Mucosa of rectum (tissue), 2 donors: ENCODE results near the gene BCAS3.
"Not testable (repeated sequence)": the region's sequence is repeated elsewhere in the genome, so short reads cannot be mapped to it uniquely, and the experiment has no call there.

ENCODE experiments used
- H3K27ac ChIP-seq, 2 donors: one replicate each; pipeline ENCODE4 v1.7.0; 2013; ENCODE audit warnings: inconsistent platforms in 2 of 2, low read depth in 2 of 2, low read length in 2 of 2
- H3K27me3 ChIP-seq, 2 donors: one replicate each; pipeline ENCODE4 v1.7.0; 2013; ENCODE audit warnings: low read length in 2 of 2; ENCODE audit not compliant: control insufficient read depth in 2 of 2, insufficient read depth in 2 of 2
- H3K36me3 ChIP-seq, 2 donors: one replicate each; pipeline ENCODE4 v1.7.0; 2013; ENCODE audit warnings: low read length in 2 of 2; ENCODE audit not compliant: control insufficient read depth in 2 of 2, insufficient read depth in 2 of 2
- H3K4me1 ChIP-seq, 2 donors: one replicate each; pipeline ENCODE4 v1.7.0; 2013; ENCODE audit warnings: low read length in 2 of 2, mild to moderate bottlenecking in 1 of 2; ENCODE audit not compliant: control insufficient read depth in 2 of 2, insufficient read depth in 2 of 2
- H3K4me3 ChIP-seq, 2 donors: one replicate each; pipeline ENCODE4 v1.7.0; 2013; ENCODE audit warnings: low read length in 2 of 2
- H3K9ac ChIP-seq, 2 donors: one replicate each; pipeline ENCODE4 v1.7.0; 2013; ENCODE audit warnings: low read length in 2 of 2, low read depth in 1 of 2, mild to moderate bottlenecking in 1 of 2
- H3K9me3 ChIP-seq, 2 donors: one replicate each; pipeline ENCODE4 v1.7.0; 2013; ENCODE audit warnings: low read length in 2 of 2; ENCODE audit not compliant: control insufficient read depth in 2 of 2
- donor health status: healthy.
- donor health status: Normal muscosa, but diverticular disease.

The BCAS3 gene

DNA sequence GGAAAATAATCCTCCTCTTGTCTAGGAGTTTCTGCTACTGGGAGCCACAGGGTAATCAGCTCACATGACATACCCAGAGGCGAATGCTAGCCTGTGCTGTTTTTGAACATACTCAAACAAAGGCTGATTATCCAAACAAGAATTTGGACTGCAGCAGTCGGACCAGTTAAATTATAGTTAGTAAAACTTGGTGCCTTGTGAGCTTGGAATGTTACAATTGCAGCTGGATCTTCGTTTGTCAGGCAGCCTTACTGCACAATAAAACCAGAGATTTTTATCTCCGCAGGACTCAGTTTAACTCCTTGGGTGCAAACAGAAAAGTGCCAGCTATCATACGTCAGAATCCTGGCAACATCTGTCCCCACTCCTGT is 558.2 kb downstream of the BCAS3 start:
- Histone ChIP-seq H3K27ac (no peak overlapping the region), H3K4me1 (peaks cover 4 to 6% of the 10 kb centered on the region in 2 donors), H3K36me3 (no peaks in the 10 kb centered on the region), H3K9ac (no peak overlapping the region), H3K4me3 (no peak overlapping the region), H3K9me3 (no peaks in the 10 kb centered on the region), H3K27me3 (no peaks in the 10 kb centered on the region)

DNA sequence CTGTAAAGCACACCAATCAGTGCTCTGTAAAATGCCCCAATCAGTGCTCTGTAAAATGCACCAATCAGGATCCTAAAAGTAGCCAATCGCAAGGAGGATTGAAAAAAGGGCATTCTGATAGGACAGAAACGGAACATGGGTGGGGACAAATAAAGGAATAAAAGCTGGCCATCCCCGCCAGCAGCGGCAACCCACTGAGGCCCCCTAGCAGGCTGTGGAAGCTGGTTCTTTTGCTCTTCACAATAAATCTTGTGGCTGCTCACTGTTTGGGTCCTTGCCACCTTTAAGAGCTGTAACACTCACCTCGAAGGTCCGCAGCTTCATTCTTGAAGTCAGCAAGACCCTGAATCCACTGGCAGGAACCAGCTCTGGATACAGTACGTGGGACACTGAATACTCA is 559.6 kb downstream of the BCAS3 start:
- Histone ChIP-seq H3K4me1 (peaks cover 4 to 6% of the 10 kb centered on the region in 2 donors), H3K36me3 (no peaks in the 10 kb centered on the region), H3K4me3 (no peak overlapping the region), H3K27me3 (no peaks in the 10 kb centered on the region), H3K27ac (no peak overlapping the region), H3K9me3 (no peaks in the 10 kb centered on the region), H3K9ac (no peak overlapping the region)

DNA sequence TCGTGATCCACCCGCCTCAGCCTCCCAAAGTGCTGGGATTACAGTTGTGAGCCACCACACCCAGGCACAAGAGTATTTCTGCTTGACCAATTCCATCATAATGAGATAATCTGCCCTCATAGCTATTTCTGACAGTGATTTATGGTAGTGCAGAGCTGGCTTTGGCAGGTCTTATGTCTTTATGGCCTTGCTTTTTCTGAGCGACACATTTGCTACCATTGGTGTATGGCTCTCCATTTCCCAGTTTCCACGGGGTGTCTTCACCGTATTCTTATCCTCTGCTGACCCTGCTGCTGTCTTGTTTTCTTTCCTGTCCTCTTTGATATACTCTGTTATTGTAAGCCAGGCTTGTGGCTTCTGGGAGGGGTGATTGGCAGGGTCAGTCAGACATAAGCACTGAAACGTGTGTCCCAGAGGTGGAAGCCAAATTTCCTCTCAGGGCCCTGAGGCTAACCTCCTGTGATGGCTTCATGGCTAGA is 560.8 kb downstream of the BCAS3 start:
- Histone ChIP-seq H3K27ac (peak overlapping the region in 1 of 2 donors; percentile 38), H3K27me3 (no peaks in the 10 kb centered on the region), H3K4me1 (peaks cover 4 to 6% of the 10 kb centered on the region in 2 donors), H3K4me3 (no peak overlapping the region), H3K9ac (no peak overlapping the region), H3K9me3 (no peaks in the 10 kb centered on the region), H3K36me3 (no peaks in the 10 kb centered on the region)

DNA sequence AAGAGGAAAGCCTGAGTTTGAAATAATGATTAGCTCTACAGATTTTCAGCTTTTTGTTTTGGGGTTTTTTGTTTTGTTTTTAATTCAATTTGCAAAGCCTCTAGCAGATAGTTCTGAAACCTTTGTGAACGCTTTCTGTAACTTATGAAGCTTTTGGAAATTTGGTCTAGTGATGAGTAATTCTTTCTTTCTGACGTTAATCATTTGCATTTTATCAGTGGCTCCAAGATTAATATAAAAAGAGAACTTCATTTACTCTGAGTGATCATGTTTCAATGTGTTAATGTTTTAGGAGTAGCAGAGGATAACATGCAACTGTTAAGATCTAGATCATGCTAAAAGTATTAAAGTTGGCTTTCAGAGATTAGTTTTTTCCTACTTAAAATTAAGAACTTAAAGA is 561.7 kb downstream of the BCAS3 start:
- Histone ChIP-seq H3K4me3 (no peak overlapping the region), H3K9ac (no peak overlapping the region), H3K27me3 (no peaks in the 10 kb centered on the region), H3K9me3 (no peaks in the 10 kb centered on the region), H3K27ac (no peak overlapping the region), H3K36me3 (no peaks in the 10 kb centered on the region), H3K4me1 (peaks cover 4 to 5% of the 10 kb centered on the region in 2 donors)

DNA sequence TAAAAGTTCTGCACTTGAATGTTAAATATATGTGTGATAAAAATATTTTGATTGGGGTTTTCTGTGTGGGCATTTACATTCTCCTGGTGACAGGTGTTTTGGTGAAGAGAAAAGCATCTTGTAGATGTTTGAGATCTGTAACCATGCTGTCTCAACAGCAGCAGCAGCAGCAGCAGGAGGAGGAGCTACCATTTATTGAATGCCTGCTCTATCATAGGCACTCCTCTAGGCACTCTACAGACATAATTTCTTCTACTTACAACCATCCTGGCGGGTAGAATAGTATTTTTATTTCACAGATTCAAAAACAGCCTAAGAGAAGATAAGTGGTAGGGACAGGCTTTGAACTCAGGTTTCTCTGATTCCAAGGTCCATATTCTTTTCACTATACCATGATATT is 562.3 kb downstream of the BCAS3 start:
- no peaks in the 10 kb centered on the region for H3K27me3 ChIP-seq
- peaks cover 4% of the 10 kb centered on the region in 2 donors for H3K4me1 ChIP-seq
- no peaks in the 10 kb centered on the region for H3K36me3 ChIP-seq
- H3K9me3 ChIP-seq = no peaks in the 10 kb centered on the region
- H3K27ac ChIP-seq = no peak overlapping the region
- no peak overlapping the region for H3K9ac ChIP-seq
- no peak overlapping the region for H3K4me3 ChIP-seq

DNA sequence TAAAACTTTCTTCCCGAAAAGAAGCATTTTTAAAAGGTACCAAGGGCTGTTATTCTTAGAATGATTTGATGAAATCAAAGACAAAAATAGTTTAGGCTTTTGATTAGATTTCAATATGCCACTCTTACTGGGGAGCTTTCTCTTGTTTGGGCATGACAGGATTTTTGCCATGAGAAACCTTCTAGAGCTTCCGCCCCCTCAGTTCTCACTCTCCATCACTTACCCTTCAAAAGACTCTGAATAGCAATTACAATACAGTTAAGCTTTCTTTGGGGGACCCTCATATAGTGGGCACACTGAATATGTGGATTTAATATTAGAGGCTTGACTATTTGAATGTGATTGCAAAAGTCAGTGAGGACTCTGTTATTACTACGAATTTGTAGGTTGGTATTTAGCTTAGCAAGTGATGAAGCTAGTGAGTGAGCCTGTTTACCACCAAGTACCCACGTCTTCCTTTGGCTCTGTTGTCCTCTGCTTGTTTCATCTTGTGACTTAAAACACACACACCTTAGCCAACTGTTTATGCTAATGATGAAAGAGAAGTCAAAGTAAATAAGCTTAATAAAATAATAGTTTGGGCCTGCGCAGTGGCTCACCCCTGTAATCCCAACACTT is 563.3 kb downstream of the BCAS3 start:
- no peak overlapping the region for H3K27ac ChIP-seq

DNA sequence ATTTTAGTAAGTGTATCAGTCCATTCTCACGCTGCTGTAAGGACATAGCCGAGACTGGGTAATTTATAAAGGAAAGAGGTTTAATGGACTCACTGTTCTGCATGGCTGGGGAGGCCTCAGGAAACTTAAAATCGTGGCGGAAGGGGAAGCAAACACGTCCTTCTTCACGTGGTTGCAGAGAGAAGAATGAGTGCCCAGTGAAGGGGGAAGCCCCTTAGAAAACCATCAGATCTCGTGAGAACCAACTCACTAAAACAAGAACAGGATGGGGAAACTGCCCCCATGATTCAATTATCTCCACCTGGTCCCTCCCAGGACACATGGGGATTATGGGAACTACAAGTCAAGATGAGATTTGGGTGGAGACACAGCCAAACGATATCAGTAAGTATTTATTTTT is 567.3 kb downstream of the BCAS3 start:
- H3K27me3 ChIP-seq, H3K4me3 ChIP-seq, H3K36me3 ChIP-seq, H3K9ac ChIP-seq, H3K9me3 ChIP-seq, H3K27ac ChIP-seq: not testable (repeated sequence)
- H3K4me1 ChIP-seq = peaks cover 4 to 14% of the 10 kb centered on the region in 2 donors

More for the DNA sequence above, 563.3 kb downstream of the BCAS3 start:
- Histone ChIP-seq H3K4me1 (peaks cover 2 to 4% of the 10 kb centered on the region in 2 donors), H3K9ac (no peak overlapping the region), H3K36me3 (no peaks in the 10 kb centered on the region), H3K9me3 (no peaks in the 10 kb centered on the region), H3K27me3 (no peaks in the 10 kb centered on the region), H3K4me3 (no peak overlapping the region)

DNA sequence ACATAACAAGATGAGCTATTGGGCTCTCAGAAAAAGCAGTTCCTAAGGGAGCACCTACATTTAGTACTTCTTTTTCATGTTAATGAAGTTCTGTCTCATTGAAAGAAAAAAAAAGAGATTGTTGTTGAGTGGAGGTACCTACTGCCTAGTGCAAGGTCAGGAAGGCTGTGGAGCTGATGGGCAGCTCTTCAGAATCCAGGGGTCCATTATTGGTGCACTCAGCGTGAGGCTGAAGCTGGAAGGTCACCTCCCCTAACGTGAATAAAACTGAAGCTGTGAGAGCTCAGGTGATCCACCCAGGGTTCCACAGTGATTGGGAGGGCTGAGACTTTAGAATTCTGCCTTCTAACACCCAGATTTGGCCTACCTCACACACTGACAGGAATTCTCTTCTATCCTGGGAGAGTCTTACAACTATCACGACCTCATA is 568.1 kb downstream of the BCAS3 start:
- Histone ChIP-seq H3K27ac (no peak overlapping the region), H3K27me3 (no peaks in the 10 kb centered on the region), H3K4me1 (peaks cover 6 to 21% of the 10 kb centered on the region in 2 donors), H3K36me3 (no peaks in the 10 kb centered on the region), H3K9me3 (no peaks in the 10 kb centered on the region), H3K9ac (no peak overlapping the region), H3K4me3 (no peak overlapping the region)

DNA sequence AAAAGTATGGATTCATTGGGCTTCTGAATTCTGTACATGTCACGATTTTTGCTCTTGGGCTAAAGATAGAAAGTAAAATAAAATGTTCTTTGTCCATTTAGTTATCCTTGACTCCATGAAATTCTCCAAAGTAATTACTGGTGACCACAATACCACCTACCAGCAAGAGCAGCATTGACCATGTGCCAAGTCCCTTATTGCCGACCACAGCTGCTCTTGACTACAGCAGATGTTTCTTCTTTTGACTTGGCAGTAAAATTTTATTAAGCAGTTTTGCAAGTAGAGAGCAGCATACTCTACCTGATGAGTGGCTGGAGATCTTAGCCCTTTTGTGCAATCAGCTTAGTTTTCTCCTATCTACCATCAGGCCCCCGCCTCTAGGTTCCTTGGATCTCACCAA is 569.8 kb downstream of the BCAS3 start:
- peak overlapping the region; percentile 36 to 59 for H3K27ac ChIP-seq
- peaks cover 17 to 27% of the 10 kb centered on the region in 2 donors for H3K4me1 ChIP-seq
- no peaks in the 10 kb centered on the region for H3K27me3 ChIP-seq
- no peak overlapping the region for H3K4me3 ChIP-seq
- H3K36me3 ChIP-seq = no peaks in the 10 kb centered on the region
- H3K9me3 ChIP-seq = no peaks in the 10 kb centered on the region
- H3K9ac ChIP-seq = no peak overlapping the region

DNA sequence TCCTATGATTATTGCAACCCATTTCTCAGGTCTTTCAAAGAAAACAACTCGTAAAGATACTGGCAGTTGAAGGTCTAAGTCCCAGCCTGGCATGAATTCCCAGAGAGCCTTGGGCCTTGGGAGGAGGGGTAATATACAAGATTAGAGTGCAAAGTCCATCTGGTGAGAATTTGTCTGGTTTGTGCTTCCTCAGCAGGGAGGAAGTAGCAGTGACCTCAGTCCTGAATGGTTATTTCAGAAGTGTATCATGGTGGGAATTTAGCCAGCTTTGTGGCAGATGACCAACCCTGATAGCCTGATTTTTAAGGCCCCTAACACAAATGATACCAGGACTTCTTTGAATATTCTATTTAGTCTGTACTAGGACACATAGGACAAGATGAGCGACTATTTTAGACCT is 570.7 kb downstream of the BCAS3 start:
- Histone ChIP-seq H3K9me3 (no peaks in the 10 kb centered on the region), H3K27ac (peak overlapping the region; percentile 59 to 60), H3K9ac (no peak overlapping the region), H3K27me3 (no peaks in the 10 kb centered on the region), H3K4me3 (no peak overlapping the region), H3K4me1 (peaks cover 17 to 29% of the 10 kb centered on the region in 2 donors), H3K36me3 (no peaks in the 10 kb centered on the region)
